Immature natural killer cell (primary cell): ENCODE measurements around the gene CHI3L2. TPM values are rescaled to one million over a fixed set of nuclear protein-coding genes. Genes with fewer than 3 reads are reported as not detected.
A peak's percentile ranks its signal among the peaks of the same experiment; 100 is the strongest.

Experiments
- DNase-seq, 3 donors: peaks; one replicate each; pipeline ENCODE4 v3.0.0; 2022; ENCODE audit warnings: mixed read lengths in 1 of 3
- H3K27ac Mint-ChIP-seq, 6 donors: one replicate each; pipeline ENCODE4 v1.8.0; 2020; ENCODE audit warnings: mixed read lengths in 6 of 6, mild to moderate bottlenecking in 5 of 6, inconsistent platforms in 4 of 6, moderate library complexity in 3 of 6
- H3K27me3 Mint-ChIP-seq, 3 donors: one replicate each; pipeline ENCODE4 v1.8.0; 2020 to 2021; ENCODE audit warnings: low read depth in 3 of 3, mild to moderate bottlenecking in 3 of 3, mixed read lengths in 3 of 3, moderate library complexity in 3 of 3, inconsistent platforms in 1 of 3
- H3K36me3 Mint-ChIP-seq, 3 donors: one replicate each; pipeline ENCODE4 v1.8.0; 2020; ENCODE audit warnings: mixed read lengths in 3 of 3, inconsistent platforms in 2 of 3, mild to moderate bottlenecking in 2 of 3
- H3K4me1 Mint-ChIP-seq, 2 donors: one replicate each; pipeline ENCODE4 v1.8.0; 2020; ENCODE audit warnings: inconsistent platforms in 2 of 2, mild to moderate bottlenecking in 2 of 2, mixed read lengths in 2 of 2, moderate library complexity in 1 of 2
- H3K4me3 Mint-ChIP-seq, 5 donors: one replicate each; pipeline ENCODE4 v1.8.0; 2020; ENCODE audit warnings: mild to moderate bottlenecking in 5 of 5, mixed read lengths in 5 of 5, inconsistent platforms in 3 of 5, moderate library complexity in 3 of 5
- H3K9me3 Mint-ChIP-seq, 6 donors: one replicate each; pipeline ENCODE4 v1.8.0; 2020; ENCODE audit warnings: mild to moderate bottlenecking in 6 of 6, mixed read lengths in 6 of 6, inconsistent platforms in 4 of 6, moderate library complexity in 3 of 6
- polyA plus RNA-seq, 3 donors: library from polyadenylated mRNA; unstranded; fragments of 300-500 nt; fragmentation: Illumina TruSeq; gene quantifications; one replicate each; pipeline ENCODE4 v1.2.3, GENCODE V29; 2021

CHI3L2 gene
- polyA plus RNA-seq, 3 donors from 2014 or later = 36.2 to 57.1 (median 42.8) TPM

- Mint-ChIP-seq H3K9me3 (peaks cover 0 to 5% (median 0%) of the 10 kb centered on the region in 6 donors), H3K27ac (peak overlapping the region in 3 of 6 donors; percentile 49 to 82 (median 62)), H3K4me3 (peak overlapping the region in 4 of 5 donors; percentile 21 to 57 (median 42)), H3K4me1 (peaks cover 86 to 88% of the 10 kb centered on the region in 2 donors), H3K27me3 (peaks cover 0 to 9% (median 0%) of the 10 kb centered on the region in 3 donors), H3K36me3 (peaks cover 3 to 16% (median 6%) of the 10 kb centered on the region in 3 donors)
- no peak for DNase-seq
These were observed 1.2 kb downstream of the CHI3L2 start for GRCh38 chr1:111228748-111229126.

- H3K27ac Mint-ChIP-seq = peak overlapping the region in 3 of 6 donors; percentile 41 to 82 (median 69)
- no peak for DNase-seq
- H3K9me3 Mint-ChIP-seq = peaks cover 0 to 5% (median 0%) of the 10 kb centered on the region in 6 donors
- H3K4me3 Mint-ChIP-seq = peak overlapping the region in 3 of 5 donors; percentile 89 to 93 (median 89)
- H3K36me3 Mint-ChIP-seq = peaks cover 12 to 45% (median 30%) of the 10 kb centered on the region in 3 donors
- peaks cover 0 to 9% (median 0%) of the 10 kb centered on the region in 3 donors for H3K27me3 Mint-ChIP-seq
- peaks cover 54 to 75% of the 10 kb centered on the region in 2 donors for H3K4me1 Mint-ChIP-seq
These were observed 4.6 kb downstream of the CHI3L2 start for GRCh38 chr1:111232134-111232533.

GRCh38 chr1:111234258-111234657 is 6.7 kb downstream of the CHI3L2 start:
- H3K4me3 Mint-ChIP-seq = no peak overlapping the region
- H3K27ac Mint-ChIP-seq = peak overlapping the region in 1 of 6 donors; percentile 8
- peaks cover 33 to 59% of the 10 kb centered on the region in 2 donors for H3K4me1 Mint-ChIP-seq
- H3K9me3 Mint-ChIP-seq = peaks cover 0 to 5% (median 0%) of the 10 kb centered on the region in 6 donors
- H3K27me3 Mint-ChIP-seq = peaks cover 0 to 8% (median 0%) of the 10 kb centered on the region in 3 donors
- DNase-seq = no peak
- peaks cover 29 to 67% (median 47%) of the 10 kb centered on the region in 3 donors for H3K36me3 Mint-ChIP-seq

- peaks cover 28 to 56% of the 10 kb centered on the region in 2 donors for H3K4me1 Mint-ChIP-seq
- no peak overlapping the region for H3K4me3 Mint-ChIP-seq
- H3K9me3 Mint-ChIP-seq = peaks cover 0 to 2% (median 0%) of the 10 kb centered on the region in 6 donors
- DNase-seq = no peak
- peaks cover 0 to 5% (median 0%) of the 10 kb centered on the region in 3 donors for H3K27me3 Mint-ChIP-seq
- H3K36me3 Mint-ChIP-seq = peaks cover 35 to 73% (median 53%) of the 10 kb centered on the region in 3 donors
- H3K27ac Mint-ChIP-seq = no peak overlapping the region
These were observed 7.4 kb downstream of the CHI3L2 start for GRCh38 chr1:111234866-111235265.

GRCh38 chr1:111236379-111236778 is 8.9 kb downstream of the CHI3L2 start:
- DNase-seq = no peak
- H3K9me3 Mint-ChIP-seq = peaks cover 0 to 1% (median 0%) of the 10 kb centered on the region in 6 donors
- peaks cover 14 to 41% of the 10 kb centered on the region in 2 donors for H3K4me1 Mint-ChIP-seq
- peak overlapping the region in 2 of 6 donors; percentile 18 to 64 for H3K27ac Mint-ChIP-seq
- peaks cover 47 to 88% (median 65%) of the 10 kb centered on the region in 3 donors for H3K36me3 Mint-ChIP-seq
- no peak overlapping the region for H3K4me3 Mint-ChIP-seq
- peaks cover 0 to 3% (median 0%) of the 10 kb centered on the region in 3 donors for H3K27me3 Mint-ChIP-seq

- no peak for DNase-seq
- Mint-ChIP-seq H3K36me3 (peaks cover 49 to 87% (median 67%) of the 10 kb centered on the region in 3 donors), H3K4me3 (no peak overlapping the region), H3K4me1 (peaks cover 10 to 37% of the 10 kb centered on the region in 2 donors), H3K27me3 (peaks cover 0 to 3% (median 0%) of the 10 kb centered on the region in 3 donors), H3K27ac (peak overlapping the region in 2 of 6 donors; percentile 18 to 64), H3K9me3 (peaks cover 0 to 1% (median 0%) of the 10 kb centered on the region in 6 donors)
These were observed 9.3 kb downstream of the CHI3L2 start for GRCh38 chr1:111236806-111237205.

- Mint-ChIP-seq H3K4me3 (no peak overlapping the region), H3K9me3 (peaks cover 0 to 1% (median 0%) of the 10 kb centered on the region in 6 donors), H3K27ac (peak overlapping the region in 3 of 6 donors; percentile 8 to 72 (median 53)), H3K4me1 (peaks cover 0 to 24% of the 10 kb centered on the region in 2 donors), H3K36me3 (peaks cover 45 to 85% (median 73%) of the 10 kb centered on the region in 3 donors), H3K27me3 (peaks cover 0 to 3% (median 0%) of the 10 kb centered on the region in 3 donors)
- DNase-seq = no peak
These were observed 10.7 kb downstream of the CHI3L2 start for GRCh38 chr1:111238056-111238795.

- no peak for DNase-seq
- peaks cover 0 to 6% of the 10 kb centered on the region in 2 donors for H3K4me1 Mint-ChIP-seq
- H3K4me3 Mint-ChIP-seq = no peak overlapping the region
- H3K36me3 Mint-ChIP-seq = peaks cover 49 to 80% (median 63%) of the 10 kb centered on the region in 3 donors
- peaks cover 0 to 3% (median 0%) of the 10 kb centered on the region in 3 donors for H3K27me3 Mint-ChIP-seq
- H3K27ac Mint-ChIP-seq = peak overlapping the region in 1 of 6 donors; percentile 32
- H3K9me3 Mint-ChIP-seq = peaks cover 0 to 1% (median 0%) of the 10 kb centered on the region in 6 donors
These were observed 14.3 kb downstream of the CHI3L2 start for GRCh38 chr1:111241797-111242196.

- DNase-seq = no peak
- Mint-ChIP-seq H3K4me1 (no peaks in the 10 kb centered on the region), H3K9me3 (peaks cover 0 to 1% (median 0%) of the 10 kb centered on the region in 6 donors), H3K4me3 (no peak overlapping the region), H3K36me3 (peaks cover 39 to 73% (median 52%) of the 10 kb centered on the region in 3 donors), H3K27ac (peak overlapping the region in 1 of 6 donors; percentile 31), H3K27me3 (peaks cover 0 to 3% (median 2%) of the 10 kb centered on the region in 3 donors)
These were observed 15.5 kb downstream of the CHI3L2 start for GRCh38 chr1:111242805-111243523.

- no peaks in the 10 kb centered on the region for H3K9me3 Mint-ChIP-seq
These were observed 19.8 kb downstream of the CHI3L2 start for GRCh38 chr1:111247125-111247838.

GRCh38 chr1:111249960-111250359 is 22.4 kb downstream of the CHI3L2 start:
- H3K4me1 Mint-ChIP-seq = peaks cover 13 to 21% of the 10 kb centered on the region in 2 donors
- DNase-seq = no peak
- no peak overlapping the region for H3K27ac Mint-ChIP-seq
- H3K4me3 Mint-ChIP-seq = no peak overlapping the region
- H3K36me3 Mint-ChIP-seq = peaks cover 0 to 22% (median 0%) of the 10 kb centered on the region in 3 donors
- peaks cover 0 to 2% (median 0%) of the 10 kb centered on the region in 3 donors for H3K27me3 Mint-ChIP-seq
- H3K9me3 Mint-ChIP-seq = no peaks in the 10 kb centered on the region

More at GRCh38 chr1:111247125-111247838, 19.8 kb downstream of the CHI3L2 start:
- H3K4me1 Mint-ChIP-seq = peaks cover 13 to 18% of the 10 kb centered on the region in 2 donors
- no peak overlapping the region for H3K27ac Mint-ChIP-seq
- H3K4me3 Mint-ChIP-seq = no peak overlapping the region
- DNase-seq = no peak
- peaks cover 0 to 2% (median 0%) of the 10 kb centered on the region in 3 donors for H3K27me3 Mint-ChIP-seq
- H3K36me3 Mint-ChIP-seq = peaks cover 9 to 31% (median 21%) of the 10 kb centered on the region in 3 donors

GRCh38 chr1:111251570-111251969 is 24.1 kb downstream of the CHI3L2 start:
- peak overlapping the region in 2 of 5 donors; percentile 18 to 46 for H3K4me3 Mint-ChIP-seq
- H3K4me1 Mint-ChIP-seq = peaks cover 13 to 21% of the 10 kb centered on the region in 2 donors
- H3K36me3 Mint-ChIP-seq = peaks cover 0 to 10% (median 0%) of the 10 kb centered on the region in 3 donors
- peaks cover 0 to 4% (median 2%) of the 10 kb centered on the region in 3 donors for H3K27me3 Mint-ChIP-seq
- DNase-seq = peak; percentile 13 to 34 (median 21)
- H3K27ac Mint-ChIP-seq = peak overlapping the region; percentile 51 to 87 (median 74)
- no peaks in the 10 kb centered on the region for H3K9me3 Mint-ChIP-seq

- Mint-ChIP-seq H3K36me3 (peaks cover 0 to 3% (median 0%) of the 10 kb centered on the region in 3 donors), H3K27me3 (peaks cover 0 to 4% (median 0%) of the 10 kb centered on the region in 3 donors), H3K27ac (no peak overlapping the region), H3K9me3 (no peaks in the 10 kb centered on the region), H3K4me1 (peaks cover 13 to 21% of the 10 kb centered on the region in 2 donors), H3K4me3 (no peak overlapping the region)
- no peak for DNase-seq
These were observed 25.3 kb downstream of the CHI3L2 start for GRCh38 chr1:111252786-111253185.
